Embryonic facial prominence (tissue), 1 donor: Measurements from ENCODE around the gene LRRC49.
"Not testable (repeated sequence)": the region's sequence is repeated elsewhere in the genome, so short reads cannot be mapped to it uniquely, and the experiment has no call there.

Experiments
- DNase-seq: peaks from one replicate; pipeline ENCODE4 v3.0.0-alpha.2; 2016; ENCODE audit errors: extremely low spot score

Gene LRRC49

GRCh38 chr15:70867911-70868467 is 24.6 kb upstream of the LRRC49 start:
- DNase-seq = no peak

DNA sequence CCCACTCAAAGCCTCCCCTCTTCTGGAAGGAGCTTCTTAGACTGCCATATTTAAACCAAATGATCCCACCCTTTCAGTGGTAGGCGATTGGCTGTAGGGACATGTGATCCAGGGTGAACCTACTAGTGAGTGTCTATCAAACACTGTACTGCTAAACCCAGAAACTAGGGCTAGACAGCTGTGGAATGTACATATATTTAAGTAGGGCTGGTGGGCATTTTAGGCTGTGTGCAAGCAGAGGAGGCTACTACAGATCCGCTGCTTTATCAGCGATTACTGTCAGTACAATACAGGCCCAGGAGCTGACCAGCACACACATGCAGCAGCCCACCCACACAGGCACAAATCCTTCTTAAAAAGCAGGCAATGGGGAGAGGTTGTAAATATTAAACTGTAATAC is 23.3 kb upstream of the LRRC49 start:
- DNase-seq = no peak

DNA sequence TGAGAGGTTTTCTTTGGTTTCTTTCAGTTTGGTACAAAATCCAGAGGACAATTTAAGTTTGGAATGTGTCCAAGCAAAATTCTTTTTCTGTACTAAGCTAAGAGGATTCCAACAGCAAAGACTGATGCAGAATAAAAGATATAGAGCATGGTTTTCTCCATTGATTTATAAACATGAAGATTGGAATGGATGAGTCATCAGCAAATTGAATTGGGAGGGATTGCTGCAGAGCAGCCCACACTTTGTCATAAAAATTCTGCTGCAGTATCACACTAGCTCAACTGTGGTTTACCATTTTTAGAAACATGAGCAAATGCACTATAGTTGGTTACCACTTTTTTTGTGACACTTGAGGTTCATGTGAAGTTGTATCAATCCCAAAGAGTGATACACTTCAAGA is 22.6 kb upstream of the LRRC49 start:
- no peak for DNase-seq

GRCh38 chr15:70871490-70871889 is 21.1 kb upstream of the LRRC49 start:
- not testable (repeated sequence) for DNase-seq

GRCh38 chr15:70873232-70874054 is 19.2 kb upstream of the LRRC49 start:
- no peak for DNase-seq

DNA sequence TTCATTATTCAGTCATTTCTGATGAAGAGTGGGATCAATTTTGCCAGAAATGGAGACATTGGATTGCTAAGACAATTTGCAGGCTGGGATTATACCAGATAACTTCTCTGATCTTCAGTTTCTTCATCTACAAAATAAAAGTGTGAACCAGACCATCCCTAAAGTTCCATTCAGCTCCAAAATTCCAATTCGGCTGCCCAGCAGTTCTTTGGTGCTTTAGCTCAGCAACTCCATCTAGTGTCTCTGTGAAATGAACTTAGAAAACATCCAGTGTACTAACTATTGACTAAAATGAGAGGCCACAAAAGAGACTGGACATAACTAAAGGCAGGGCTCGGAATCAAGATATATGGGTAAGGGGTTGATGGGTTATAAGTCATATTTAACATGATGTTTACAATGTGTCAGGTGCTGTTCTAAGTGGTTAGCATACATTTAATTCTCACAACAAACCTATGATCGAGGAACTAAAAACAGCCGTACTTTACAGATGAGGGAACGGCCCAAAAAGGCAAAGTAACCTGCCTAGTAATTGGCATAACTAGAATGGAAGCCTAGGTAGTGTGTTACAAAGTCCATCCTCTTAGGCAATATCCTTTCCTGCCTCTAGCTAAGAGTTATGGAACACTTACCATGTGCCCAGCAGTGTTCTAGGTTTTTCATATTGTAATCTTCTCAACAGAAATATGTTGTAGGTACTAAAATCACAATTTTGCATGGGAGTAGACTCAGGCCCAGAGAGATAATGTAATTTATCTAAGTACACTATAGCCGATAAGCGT is 17.4 kb upstream of the LRRC49 start:
- no peak for DNase-seq

DNA sequence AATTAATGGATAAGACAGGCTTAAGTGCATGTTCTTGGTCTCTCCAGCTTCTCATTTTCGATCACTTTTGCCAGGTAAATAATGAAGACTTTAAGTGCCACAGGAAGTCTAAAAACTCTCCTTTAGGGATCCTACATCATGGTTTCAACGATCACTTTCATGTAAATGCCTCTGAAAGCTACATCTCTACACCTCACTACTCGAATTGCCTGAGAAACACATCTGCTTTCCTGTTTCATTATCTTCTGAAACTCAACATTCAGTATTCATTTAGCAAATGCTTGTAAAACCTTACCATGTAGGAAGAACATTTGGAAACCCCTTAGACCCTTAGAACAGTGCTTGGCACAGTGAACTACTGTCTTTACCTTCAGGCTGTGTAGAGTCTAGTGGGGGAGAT is 16.6 kb upstream of the LRRC49 start:
- no peak for DNase-seq

DNA sequence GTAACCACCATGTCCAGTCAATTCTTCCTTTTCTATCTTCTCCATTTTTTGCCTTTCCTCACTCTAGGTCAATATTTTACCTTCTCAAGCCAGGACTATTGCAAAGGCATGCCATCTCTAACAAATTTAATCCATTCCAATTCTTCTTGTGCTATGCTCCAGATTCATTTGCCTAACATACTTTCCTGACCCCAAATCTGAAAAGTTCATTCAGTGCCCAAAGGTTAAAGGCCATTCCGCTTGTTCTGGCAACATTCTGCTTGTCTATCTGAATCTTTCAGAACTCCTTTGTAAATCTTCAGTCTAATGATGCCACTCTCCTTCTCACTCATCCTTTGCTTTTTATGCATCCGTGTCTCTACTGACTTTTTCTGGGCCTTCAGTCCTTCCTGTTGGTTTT is 15.9 kb upstream of the LRRC49 start:
- DNase-seq = no peak

- no peak for DNase-seq
These were observed 13.2 kb upstream of the LRRC49 start for GRCh38 chr15:70879401-70879800.

DNA sequence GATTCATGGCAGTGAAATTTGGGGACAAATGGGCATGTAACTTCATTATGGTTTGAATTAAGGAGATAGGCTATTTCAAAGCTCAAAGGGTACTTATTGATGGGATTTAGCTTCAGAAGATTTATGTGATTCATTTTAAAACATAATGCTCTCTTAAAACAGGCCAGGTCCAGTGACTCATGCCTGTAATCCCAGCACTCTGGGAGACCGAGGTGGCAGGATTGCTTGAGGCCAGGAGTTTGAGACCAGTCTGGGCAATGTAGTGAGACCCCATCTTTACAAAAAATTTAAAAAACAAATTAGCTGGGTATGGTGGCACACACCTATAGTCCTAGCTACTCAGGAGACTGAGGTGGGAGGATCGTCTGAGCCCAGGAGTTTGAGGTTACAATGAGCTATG is 11.8 kb upstream of the LRRC49 start:
- DNase-seq = no peak

- DNase-seq = no peak
These were observed 10.3 kb upstream of the LRRC49 start for GRCh38 chr15:70882361-70882760.

GRCh38 chr15:70892912-70893560 is 410 bp downstream of the LRRC49 start:
- DNase-seq = no peak

- DNase-seq = no peak
These were observed 9.5 kb downstream of the LRRC49 start for GRCh38 chr15:70902107-70902506.

DNA sequence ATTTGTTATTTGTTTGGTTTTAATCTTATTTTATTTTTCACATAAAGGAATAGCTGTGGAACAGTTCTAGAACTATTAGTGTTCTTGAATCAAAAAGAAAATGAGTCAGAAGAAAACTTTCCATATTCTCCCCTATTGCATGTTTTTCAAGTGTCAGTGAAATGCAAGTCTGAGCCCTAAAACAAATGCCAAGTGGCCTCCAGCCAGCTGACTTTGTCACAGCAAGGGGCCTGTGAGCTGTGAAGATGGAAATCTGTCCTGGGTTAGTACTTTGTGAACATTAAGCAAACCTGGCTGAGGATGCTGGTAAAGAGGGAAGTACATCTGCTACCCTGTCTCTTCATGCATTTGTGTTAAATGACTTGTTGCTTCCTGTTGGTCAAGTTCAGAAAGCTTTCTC is 14.2 kb downstream of the LRRC49 start:
- DNase-seq = no peak

DNA sequence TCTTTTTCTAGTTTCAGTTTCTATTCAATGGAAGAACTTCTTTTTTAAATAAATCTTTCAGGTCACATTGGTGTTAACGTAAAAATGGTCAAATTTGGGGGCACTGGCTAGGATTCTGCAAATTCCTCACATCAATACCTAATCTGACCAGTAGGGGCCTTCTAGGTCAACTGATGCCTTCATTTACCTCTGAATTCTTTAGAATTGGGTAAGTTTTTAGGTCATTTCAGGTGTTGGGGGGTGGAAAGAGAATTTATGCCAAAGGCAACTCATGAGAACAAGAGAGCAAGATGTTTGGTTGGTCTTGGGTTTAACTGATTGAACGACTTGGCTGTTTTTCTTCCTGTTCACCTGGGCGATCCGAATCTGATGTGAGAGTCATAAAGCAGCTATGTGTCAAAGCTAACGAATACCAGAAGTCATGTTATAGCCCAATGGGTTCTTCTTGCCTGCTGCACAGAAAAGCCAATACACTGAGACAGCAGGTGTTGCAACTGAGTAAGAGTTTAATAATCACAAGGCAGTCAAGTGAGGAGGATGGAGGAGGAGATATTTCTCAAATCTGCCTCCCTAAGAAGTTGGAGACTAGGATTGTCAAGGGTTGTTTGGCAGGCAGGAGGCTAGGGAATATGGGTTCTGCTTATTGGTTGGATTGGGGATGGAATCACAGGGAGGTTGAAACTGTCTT is 15.3 kb downstream of the LRRC49 start:
- no peak for DNase-seq

- DNase-seq = no peak
These were observed 18.3 kb downstream of the LRRC49 start for GRCh38 chr15:70910958-70911357.

- no peak for DNase-seq
These were observed 19.6 kb downstream of the LRRC49 start for GRCh38 chr15:70912187-70912586.

DNA sequence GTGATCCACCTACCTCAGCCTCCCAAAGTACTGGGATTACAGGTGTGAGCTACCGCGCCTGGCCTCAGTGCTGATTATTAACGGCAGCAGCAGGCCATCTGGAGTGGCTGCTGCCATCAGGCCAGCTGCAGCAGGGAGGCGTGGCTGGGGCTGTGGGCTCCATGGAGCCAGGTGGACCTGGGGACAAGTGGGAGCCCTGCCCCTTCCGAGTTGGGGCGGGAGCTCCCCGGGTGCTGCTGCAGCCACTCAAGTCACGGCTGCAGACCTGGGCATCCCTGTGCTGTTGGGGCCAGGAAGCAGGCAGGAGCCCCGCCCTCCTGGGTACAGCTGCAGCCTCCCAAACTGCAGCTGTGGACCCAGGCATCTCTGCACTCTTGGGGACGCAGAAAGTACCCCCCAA is 23.9 kb downstream of the LRRC49 start:
- DNase-seq = no peak

DNA sequence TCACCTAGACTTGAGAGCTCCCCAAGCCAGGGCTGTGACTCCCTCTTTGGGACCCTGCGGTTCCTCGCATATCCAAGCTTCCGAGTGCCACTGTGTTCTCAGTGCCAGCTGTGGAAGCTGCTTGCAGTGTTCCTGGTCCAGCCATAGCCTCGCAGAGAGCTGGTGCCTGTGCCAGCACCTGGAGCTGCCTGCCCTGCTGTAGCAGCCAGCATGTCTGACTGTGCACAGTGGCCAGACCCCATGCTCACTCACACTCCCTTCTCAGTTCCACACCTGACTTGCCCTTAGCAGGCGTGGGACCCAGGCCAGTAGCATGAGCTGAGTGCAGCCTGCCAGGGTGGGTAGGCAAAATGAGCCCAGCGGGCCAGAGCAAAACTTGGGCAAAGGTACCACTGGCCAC is 25.3 kb downstream of the LRRC49 start:
- no peak for DNase-seq

- no peak for DNase-seq
These were observed 28.5 kb downstream of the LRRC49 start for GRCh38 chr15:70920981-70921696.

DNA sequence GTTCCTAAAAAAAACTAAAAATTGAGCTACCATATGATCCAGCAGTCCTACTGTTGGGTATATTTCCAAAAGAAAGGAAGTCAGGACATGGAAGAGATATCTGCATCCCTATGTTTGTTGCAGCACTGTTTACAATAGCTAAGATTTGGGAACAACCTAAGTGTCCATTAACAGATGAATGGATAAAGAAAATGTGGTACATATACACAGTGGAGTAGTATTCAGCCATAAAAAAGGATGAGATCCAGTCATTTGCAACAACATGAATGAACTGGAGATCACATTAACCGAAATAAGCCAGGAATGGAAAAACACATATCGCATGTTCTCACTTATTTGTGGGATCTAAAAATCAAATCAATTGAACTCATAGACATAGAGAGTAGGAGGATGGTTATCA is 29.5 kb downstream of the LRRC49 start:
- no peak for DNase-seq
